Natural killer cell (primary cell): ENCODE results near the gene ACAD10. TPM values are rescaled to one million over a fixed set of nuclear protein-coding genes. Genes with fewer than 3 reads are reported as not detected.

Source experiments
- ATAC-seq, 3 donors: fragments of 150-1000 bp in 2 of 3; fragments of 200-7000 bp in 1 of 3; cut with Tn5 transposase; 1 replicate in 1 of 3; 2 replicates in 2 of 3; pipeline ENCODE4 v1.10.0; 2021; ENCODE audit warnings: mild to moderate bottlenecking in 2 of 3, moderate library complexity in 2 of 3
- DNase-seq, 2 donors: peaks; one replicate each; pipeline versions ENCODE4 v3.0.0 to v3.0.0-alpha.2; 2013 to 2021; ENCODE audit warnings: mixed read lengths in 1 of 2
- H3K27ac ChIP-seq: one replicate; pipeline ENCODE4 v1.5.1; 2013; ENCODE audit warnings: mild to moderate bottlenecking, low read length
- H3K27me3 ChIP-seq: one replicate; pipeline ENCODE4 v1.6.1; 2013; ENCODE audit warnings: low read length; ENCODE audit not compliant: control insufficient read depth, insufficient read depth
- H3K36me3 ChIP-seq: one replicate; pipeline ENCODE4 v1.6.1; 2013; ENCODE audit warnings: low read length; ENCODE audit not compliant: control insufficient read depth, insufficient read depth
- H3K4me1 ChIP-seq: one replicate; pipeline ENCODE4 v1.6.1; 2013; ENCODE audit warnings: low read length; ENCODE audit not compliant: control insufficient read depth, insufficient read depth
- H3K4me3 ChIP-seq: one replicate; pipeline ENCODE4 v1.5.1; 2013; ENCODE audit warnings: low read length
- H3K9me3 ChIP-seq: one replicate; pipeline ENCODE4 v1.6.1; 2013; ENCODE audit warnings: low read length; ENCODE audit not compliant: control insufficient read depth, insufficient read depth
- H3K27ac Mint-ChIP-seq, 2 donors: one replicate each; pipeline ENCODE4 v1.8.0; 2022; ENCODE audit warnings: mild to moderate bottlenecking in 2 of 2, mixed read lengths in 2 of 2, moderate library complexity in 1 of 2
- H3K27me3 Mint-ChIP-seq, 2 donors: one replicate each; pipeline ENCODE4 v1.8.0; 2022; ENCODE audit warnings: low read depth in 2 of 2, mixed read lengths in 2 of 2
- H3K36me3 Mint-ChIP-seq: one replicate; pipeline ENCODE4 v1.8.0; 2022; ENCODE audit warnings: mixed read lengths
- H3K4me1 Mint-ChIP-seq, 2 donors: one replicate each; pipeline ENCODE4 v1.8.0; 2022; ENCODE audit warnings: mixed read lengths in 2 of 2
- H3K4me3 Mint-ChIP-seq: one replicate; pipeline ENCODE4 v1.8.0; 2022; ENCODE audit warnings: mild to moderate bottlenecking, moderate library complexity, mixed read lengths
- H3K9me3 Mint-ChIP-seq, 2 donors: one replicate each; pipeline ENCODE4 v1.8.0; 2022; ENCODE audit warnings: mixed read lengths in 2 of 2
- CTCF ChIP-seq: fragments of 200-600 bp; IDR thresholded peaks from one replicate; pipeline ENCODE4 v1.8.0; 2022; ENCODE audit warnings: antibody characterized with exemption
- WGBS: methylation state at CpG from one replicate; pipeline ENCODE4 v1.1.7; 2013; ENCODE audit warnings: missing lambda C conversion rate; ENCODE audit not compliant: insufficient coverage; 5-methylcytosine and 5-hydroxymethylcytosine counted together
- intact Hi-C: fragments of 100-400 bp; cut with micrococcal nuclease; formaldehyde crosslinking; loops from one replicate; pipeline ENCODE4 v1.14.2; 2022
- total RNA-seq, 4 donors: library from RNA; stranded (reverse); fragments of 120-200 nt in 1 of 4; gene quantifications; one replicate each; pipeline versions ENCODE4 v1.2.3 to v1.2.4, GENCODE V29; 2013 to 2022

ACAD10 gene
- total RNA-seq, 3 donors from 2014 or later (not counting 1 experiment from before 2014, with no cell fraction given): 19.0 to 29.0 (median 27.0) TPM

DNA sequence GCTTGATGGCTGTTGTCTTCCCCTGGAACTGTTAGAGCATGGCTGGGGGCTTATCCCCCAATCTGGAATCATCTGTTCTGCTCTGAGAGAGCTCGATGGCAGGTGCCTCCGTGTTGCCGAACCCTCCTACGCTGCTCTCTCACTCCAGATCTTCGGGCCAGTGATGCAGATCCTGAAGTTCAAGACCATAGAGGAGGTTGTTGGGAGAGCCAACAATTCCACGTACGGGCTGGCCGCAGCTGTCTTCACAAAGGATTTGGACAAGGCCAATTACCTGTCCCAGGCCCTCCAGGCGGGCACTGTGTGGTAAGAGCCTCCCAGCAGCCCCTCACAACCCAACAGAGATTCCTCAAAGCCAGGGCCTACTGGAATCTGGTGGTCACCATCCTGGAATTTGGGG, 113.9 kb downstream of the ACAD10 start:
- H3K27me3 Mint-ChIP-seq: no peaks in the 10 kb centered on the region
- H3K9me3 Mint-ChIP-seq: no peaks in the 10 kb centered on the region
- H3K4me3 ChIP-seq: no peak overlapping the region
- no peaks in the 10 kb centered on the region for H3K4me1 ChIP-seq
- ATAC-seq: no peak
- no peak overlapping the region for H3K27ac ChIP-seq
- no peaks in the 10 kb centered on the region for H3K9me3 ChIP-seq
- H3K4me1 Mint-ChIP-seq: no peaks in the 10 kb centered on the region
- intact Hi-C loops: no loop called here
- 90% methylated on average over 9 of the region's 9 CpGs for WGBS
- H3K27ac Mint-ChIP-seq: no peak overlapping the region
- H3K36me3 Mint-ChIP-seq: no peaks in the 10 kb centered on the region
- no peak overlapping the region for H3K4me3 Mint-ChIP-seq
- H3K36me3 ChIP-seq: no peaks in the 10 kb centered on the region
- no peaks in the 10 kb centered on the region for H3K27me3 ChIP-seq
- no peak for DNase-seq
- no peak for TF ChIP-seq CTCF

- TF ChIP-seq CTCF: no peak
- DNase-seq (no peak), ATAC-seq (no peak)
- WGBS: 74% methylated on average over 6 of the region's 6 CpGs
- Mint-ChIP-seq H3K4me3 (no peak overlapping the region), H3K27me3 (no peaks in the 10 kb centered on the region), H3K36me3 (no peaks in the 10 kb centered on the region), H3K4me1 (no peaks in the 10 kb centered on the region), H3K27ac (no peak overlapping the region), H3K9me3 (no peaks in the 10 kb centered on the region)
- Histone ChIP-seq H3K27me3 (no peaks in the 10 kb centered on the region), H3K4me3 (no peak overlapping the region), H3K4me1 (no peaks in the 10 kb centered on the region), H3K9me3 (no peaks in the 10 kb centered on the region), H3K27ac (no peak overlapping the region), H3K36me3 (no peaks in the 10 kb centered on the region)
- intact Hi-C loops: no loop called here
Measured at GRCh38 chr12:111803038-111803626, 117.3 kb downstream of the ACAD10 start.

DNA sequence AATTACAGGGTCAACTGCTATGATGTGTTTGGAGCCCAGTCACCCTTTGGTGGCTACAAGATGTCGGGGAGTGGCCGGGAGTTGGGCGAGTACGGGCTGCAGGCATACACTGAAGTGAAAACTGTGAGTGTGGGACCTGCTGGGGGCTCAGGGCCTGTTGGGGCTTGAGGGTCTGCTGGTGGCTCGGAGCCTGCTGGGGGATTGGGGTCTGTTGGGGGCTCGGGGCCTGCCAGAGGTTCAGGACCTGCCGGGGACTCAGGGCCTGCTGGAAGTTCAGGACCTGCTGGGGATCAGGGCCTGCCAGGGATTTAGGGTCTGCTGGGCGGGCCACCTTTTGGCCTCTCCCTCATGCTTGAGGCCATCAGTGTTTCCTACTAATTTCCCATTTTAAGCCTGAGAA, 118.0 kb downstream of the ACAD10 start:
- H3K9me3 ChIP-seq: no peaks in the 10 kb centered on the region
- H3K4me1 Mint-ChIP-seq: no peaks in the 10 kb centered on the region
- whole genome bisulfite sequencing: 93% methylated on average over 8 of the region's 8 CpGs
- no peak overlapping the region for H3K27ac Mint-ChIP-seq
- TF ChIP-seq CTCF: no peak
- no peak for ATAC-seq
- H3K4me1 ChIP-seq: no peaks in the 10 kb centered on the region
- no peak overlapping the region for H3K27ac ChIP-seq
- H3K27me3 Mint-ChIP-seq: no peaks in the 10 kb centered on the region
- H3K36me3 Mint-ChIP-seq: no peaks in the 10 kb centered on the region
- H3K36me3 ChIP-seq: no peaks in the 10 kb centered on the region
- no peaks in the 10 kb centered on the region for H3K27me3 ChIP-seq
- no peak overlapping the region for H3K4me3 ChIP-seq
- no peaks in the 10 kb centered on the region for H3K9me3 Mint-ChIP-seq
- intact Hi-C loops: no loop called here
- no peak overlapping the region for H3K4me3 Mint-ChIP-seq
- DNase-seq: no peak

- Mint-ChIP-seq H3K36me3 (no peaks in the 10 kb centered on the region), H3K27ac (no peak overlapping the region), H3K4me3 (no peak overlapping the region), H3K27me3 (no peaks in the 10 kb centered on the region), H3K9me3 (no peaks in the 10 kb centered on the region), H3K4me1 (no peaks in the 10 kb centered on the region)
- Histone ChIP-seq H3K27ac (no peak overlapping the region), H3K4me1 (no peaks in the 10 kb centered on the region), H3K9me3 (no peaks in the 10 kb centered on the region), H3K4me3 (no peak overlapping the region), H3K27me3 (no peaks in the 10 kb centered on the region), H3K36me3 (no peaks in the 10 kb centered on the region)
- ATAC-seq: no peak
- intact Hi-C loops: no loop called here
- no peak for DNase-seq
- TF ChIP-seq CTCF: no peak
- WGBS: 86% methylated on average over 3 of the region's 4 CpGs
Measured at GRCh38 chr12:111806304-111806703, 120.5 kb downstream of the ACAD10 start.
